ENCODE data around the gene WEE2.

WEE2 gene

DNA sequence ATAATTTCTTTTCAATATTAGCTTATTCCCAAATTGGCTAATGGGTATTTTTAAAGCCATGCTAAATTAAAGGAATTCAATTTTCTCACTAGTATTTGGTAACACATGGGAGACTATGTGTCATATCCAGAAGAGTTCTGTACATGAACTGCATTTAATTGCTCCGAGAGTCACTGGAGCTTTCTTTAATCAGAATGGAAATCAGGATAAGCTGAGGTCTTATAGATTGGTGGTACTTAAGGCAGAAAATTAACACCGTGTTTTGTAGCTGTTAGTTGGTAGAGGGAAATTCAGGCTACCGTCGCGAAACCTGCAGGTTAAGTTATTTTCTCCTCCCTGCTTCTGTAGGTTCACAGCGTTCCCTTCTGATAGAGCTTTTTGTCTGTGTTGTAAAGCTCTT, at the start of gene WEE2:
Gene WEE2, plus strand, starts transcription at position 3 of the 400 bp plus-strand sequence. CDS start 406 bp downstream, outside the sequence.
- H3K27ac ChIP-seq: peak within 1 kb of the TSS; percentile 59
- DNase-seq (ENCODE audit: low read depth, low spot score): no peak

- H3K27ac ChIP-seq: no peak overlapping the region
Measured at GRCh38 chr7:141659501-141659900, 48.7 kb upstream of the WEE2 start.

DNA sequence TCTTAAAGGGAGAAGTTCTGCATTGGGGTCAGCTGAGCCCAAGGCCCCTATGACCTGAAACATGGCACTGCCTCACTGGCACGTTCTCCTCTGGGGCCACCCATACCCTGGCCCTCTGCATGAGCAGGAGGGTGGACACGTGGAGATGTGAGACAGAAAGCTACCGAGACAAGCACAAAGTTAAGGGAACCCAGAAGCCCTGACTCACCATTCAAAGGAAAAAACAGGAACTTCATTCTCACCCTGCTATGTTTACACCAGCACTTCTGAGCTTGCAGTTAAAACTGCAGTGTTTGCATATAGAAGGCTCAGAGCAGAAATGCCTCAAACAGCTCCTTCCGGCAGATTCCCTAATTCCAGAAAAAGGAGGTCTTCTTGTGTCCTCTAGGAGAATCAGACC, 47.9 kb upstream of the WEE2 start:
- no peak overlapping the region for H3K27ac ChIP-seq
- DNase-seq (ENCODE audit: low read depth, low spot score): no peak

More at GRCh38 chr7:141659501-141659900, 48.7 kb upstream of the WEE2 start:
- no peak for DNase-seq (ENCODE audit: low read depth, low spot score)

DNA sequence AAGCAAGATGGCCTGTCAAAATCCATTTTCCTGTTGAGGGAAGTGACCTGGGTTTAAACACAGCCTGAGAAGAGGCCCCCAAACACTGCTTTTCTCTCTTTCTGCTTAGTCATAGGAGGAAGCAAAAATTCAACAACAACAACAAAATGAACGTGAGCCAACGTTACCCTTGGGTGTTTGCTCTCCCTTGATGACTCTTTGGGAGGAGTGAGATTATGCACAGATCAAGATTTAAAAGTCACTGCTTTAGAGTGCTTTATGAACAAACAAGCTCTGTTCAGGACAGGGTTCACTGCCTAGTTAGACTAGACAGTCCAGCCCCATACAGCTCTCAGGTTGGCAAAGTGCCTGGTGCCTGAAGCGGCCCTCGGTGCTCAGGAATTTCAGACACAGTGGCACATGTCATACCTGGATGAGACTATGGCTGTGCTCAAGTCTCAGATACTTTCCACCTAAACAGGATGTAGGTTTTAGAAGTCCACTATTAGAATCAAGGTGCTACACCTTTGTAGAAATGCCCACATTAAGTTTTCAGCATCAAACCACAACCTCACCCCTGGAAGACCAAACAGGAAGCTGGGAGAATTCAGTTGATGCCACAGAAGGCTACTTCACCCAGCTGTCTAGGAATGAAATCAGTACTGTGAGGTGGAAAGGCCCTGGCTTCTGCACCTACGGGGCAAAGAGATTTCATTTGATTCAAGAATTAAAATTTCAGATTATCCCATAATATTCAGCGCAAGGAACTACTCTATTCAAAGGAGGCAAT, 44.9 kb upstream of the WEE2 start:
- peak; percentile 84 for DNase-seq (ENCODE audit: low read depth, low spot score)
- peak overlapping the region; percentile 75 for H3K27ac ChIP-seq

- H3K27ac ChIP-seq: no peak overlapping the region
Measured at GRCh38 chr7:141664450-141664849, 43.7 kb upstream of the WEE2 start.

DNA sequence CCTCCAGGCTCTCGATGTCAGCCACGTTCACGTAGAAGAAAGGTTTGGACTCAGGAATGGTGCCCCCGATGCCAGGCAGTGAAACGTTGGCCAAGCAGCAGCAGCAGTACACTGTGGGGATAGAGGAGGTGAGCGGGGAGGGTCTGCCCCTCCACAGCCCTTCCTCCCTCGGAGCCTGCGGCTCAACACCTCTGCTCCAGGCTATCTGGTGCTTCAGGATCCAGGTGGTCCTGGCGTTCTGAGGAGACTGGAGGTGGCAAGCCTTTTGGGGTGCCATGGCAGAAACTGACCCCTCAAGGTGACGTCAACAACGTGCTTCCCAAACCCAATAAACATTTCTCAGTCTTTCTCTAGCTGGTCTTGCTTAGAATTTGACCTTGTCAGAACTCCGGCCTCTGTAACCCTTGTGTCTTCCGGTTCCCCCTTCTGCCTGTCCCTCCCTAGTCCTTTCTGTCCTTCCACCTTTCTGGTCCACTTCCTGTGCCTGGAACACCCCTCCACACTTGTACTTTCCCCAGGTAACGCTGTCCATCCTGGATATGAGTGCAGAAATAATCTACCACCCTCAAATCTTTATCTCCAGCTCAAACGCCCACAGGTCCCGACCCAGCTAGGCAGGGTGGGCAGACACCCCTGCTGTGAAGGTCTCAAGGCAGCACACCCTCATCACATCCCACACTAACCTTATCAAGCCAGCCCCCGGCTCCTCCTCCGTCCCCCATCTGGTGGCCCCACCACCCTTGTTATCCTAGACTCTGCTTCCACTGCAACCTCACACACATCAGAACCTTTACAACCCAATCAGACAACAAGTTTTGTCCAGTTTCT, 42.7 kb upstream of the WEE2 start:
- H3K27ac ChIP-seq: no peak overlapping the region
- no peak for DNase-seq (ENCODE audit: low read depth, low spot score)

More at GRCh38 chr7:141664450-141664849, 43.7 kb upstream of the WEE2 start:
- no peak for DNase-seq (ENCODE audit: low read depth, low spot score)

- H3K27ac ChIP-seq: no peak overlapping the region
- DNase-seq (ENCODE audit: low read depth, low spot score): no peak
Measured at GRCh38 chr7:141666071-141666470, 42.1 kb upstream of the WEE2 start.

DNA sequence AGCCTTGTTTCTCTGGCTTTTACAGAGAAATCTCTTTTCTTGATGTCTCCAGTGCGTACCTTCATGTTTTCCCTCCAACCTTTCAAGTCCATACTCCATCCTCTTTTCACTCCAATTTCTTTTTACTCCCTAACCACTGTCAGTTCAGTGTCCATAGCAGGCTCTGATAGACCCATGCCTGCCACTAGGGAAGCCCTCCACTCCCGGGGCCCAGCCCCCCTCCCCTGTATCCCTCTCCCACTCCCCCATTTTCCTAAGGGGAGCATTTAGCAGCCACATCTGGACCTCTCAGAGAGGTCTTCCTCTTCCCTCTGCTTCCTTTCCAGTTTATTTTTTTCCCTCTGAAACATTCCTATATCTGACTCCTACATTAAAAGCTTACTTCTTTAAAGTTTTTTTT, 39.3 kb upstream of the WEE2 start:
- no peak for DNase-seq (ENCODE audit: low read depth, low spot score)

GRCh38 chr7:141671705-141672496, 36.3 kb upstream of the WEE2 start:
- DNase-seq (ENCODE audit: low read depth, low spot score): no peak
- peak overlapping the region; percentile 76 for H3K27ac ChIP-seq

More for the DNA sequence above, 39.3 kb upstream of the WEE2 start:
- H3K27ac ChIP-seq: no peak overlapping the region

GRCh38 chr7:141673346-141673745, 34.8 kb upstream of the WEE2 start:
- no peak for DNase-seq (ENCODE audit: low read depth, low spot score)
- peak overlapping the region; percentile 76 for H3K27ac ChIP-seq

- peak; percentile 56 for DNase-seq (ENCODE audit: low read depth, low spot score)
- H3K27ac ChIP-seq: peak overlapping the region; percentile 76
Measured at GRCh38 chr7:141674171-141674671, 33.9 kb upstream of the WEE2 start.

- no peak for DNase-seq (ENCODE audit: low read depth, low spot score)
- peak overlapping the region; percentile 76 for H3K27ac ChIP-seq
Measured at GRCh38 chr7:141674702-141675101, 33.5 kb upstream of the WEE2 start.

DNA sequence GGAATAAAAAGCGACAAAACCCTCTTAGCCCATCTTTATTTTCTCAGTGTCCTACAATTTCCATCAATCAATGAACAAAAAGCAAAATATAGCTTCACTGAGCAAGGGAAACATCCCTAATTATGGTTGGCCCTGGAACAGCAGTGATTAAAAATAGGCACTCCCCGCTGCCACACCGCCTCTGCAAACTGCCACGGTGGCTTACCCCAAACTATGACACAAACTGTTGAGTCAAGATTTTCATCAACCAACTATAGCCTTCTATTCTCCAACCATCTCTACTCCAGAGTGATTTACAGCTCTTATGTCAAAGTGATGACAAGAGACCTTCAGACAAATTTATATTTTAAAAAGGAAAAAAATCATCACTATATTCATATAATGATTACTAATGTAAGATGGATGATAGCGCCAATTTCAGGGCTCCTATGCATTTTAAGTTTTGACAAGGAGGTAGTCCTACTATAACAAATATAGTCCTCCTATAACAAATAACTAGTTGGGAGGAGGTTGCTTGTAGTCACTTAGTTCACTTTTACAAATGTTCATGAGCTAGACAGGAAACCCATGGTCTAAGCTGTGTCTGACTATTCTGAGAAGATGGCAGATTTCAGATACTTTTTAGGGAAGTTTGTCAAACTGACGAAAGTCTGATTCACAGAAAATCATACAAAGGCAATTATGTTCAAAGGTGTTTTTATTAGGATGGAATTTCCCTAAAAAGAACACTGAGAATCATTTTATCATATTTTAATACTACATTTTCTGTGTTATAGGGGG, 32.5 kb upstream of the WEE2 start:
- no peak for DNase-seq (ENCODE audit: low read depth, low spot score)
- H3K27ac ChIP-seq: peak overlapping the region; percentile 76

DNA sequence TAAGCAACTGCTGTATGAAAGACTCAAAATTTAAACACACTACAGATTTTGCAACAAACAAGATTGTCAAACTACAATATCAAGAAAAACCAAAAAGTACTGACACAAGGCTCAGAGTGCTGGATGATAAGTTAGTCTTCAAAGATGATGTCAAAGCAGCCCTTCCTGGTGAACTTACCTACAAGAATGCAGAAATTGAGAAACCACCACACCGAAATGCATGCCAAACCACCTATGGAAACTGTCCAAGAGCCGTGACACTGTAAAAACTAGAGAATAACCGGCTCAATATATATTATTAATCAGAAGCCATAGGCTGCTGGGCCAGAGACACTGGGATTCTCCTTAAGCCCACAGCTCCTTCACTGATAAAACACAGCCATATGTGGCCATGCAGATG, 31.5 kb upstream of the WEE2 start:
- peak overlapping the region; percentile 76 for H3K27ac ChIP-seq
- peak; percentile 64 for DNase-seq (ENCODE audit: low read depth, low spot score)

- DNase-seq (ENCODE audit: low read depth, low spot score): no peak
- H3K27ac ChIP-seq: no peak overlapping the region
Measured at GRCh38 chr7:141679014-141679413, 29.1 kb upstream of the WEE2 start.

- no peak overlapping the region for H3K27ac ChIP-seq
- no peak for DNase-seq (ENCODE audit: low read depth, low spot score)
Measured at GRCh38 chr7:141685285-141686023, 22.7 kb upstream of the WEE2 start.

GRCh38 chr7:141686074-141686473, 22.1 kb upstream of the WEE2 start:
- no peak overlapping the region for H3K27ac ChIP-seq
- no peak for DNase-seq (ENCODE audit: low read depth, low spot score)

- H3K27ac ChIP-seq: no peak overlapping the region
- no peak for DNase-seq (ENCODE audit: low read depth, low spot score)
Measured at GRCh38 chr7:141686670-141687069, 21.5 kb upstream of the WEE2 start.

- H3K27ac ChIP-seq: no peak overlapping the region
- no peak for DNase-seq (ENCODE audit: low read depth, low spot score)
Measured at GRCh38 chr7:141688043-141688442, 20.1 kb upstream of the WEE2 start.
